Muscle of arm (tissue), 14 donors: Measurements from ENCODE around the gene DHRS12. TPM values are rescaled to one million over a fixed set of nuclear protein-coding genes. Genes with fewer than 3 reads are reported as not detected.
A peak's percentile ranks its signal among the peaks of the same experiment; 100 is the strongest.

Source experiments
- DNase-seq: peaks from one replicate; pipeline ENCODE4 v3.0.0-alpha.2; 2013
- long read RNA-seq, 11 donors: transcript quantifications; one replicate each; lab custom pipeline, GENCODE V29; 2026
- polyA plus RNA-seq, 12 donors: library from polyadenylated mRNA; unstranded; fragments of 120-200 nt; gene quantifications; one replicate each; pipeline ENCODE4 v1.2.1, GENCODE V29; 2013; ENCODE audit not compliant: insufficient read length in 12 of 12

The DHRS12 gene
- 10 to 100 TPM in 9 of 12 donors, 1 to 10 TPM in 1, not detected in 2; 9.6 to 18.0 (median 14.5) TPM for polyA plus RNA-seq
- long read RNA-seq, donor 1, partial matches to known transcripts: 0 of 3 reads
- long read RNA-seq, donor 1, other reads (novel, unspliced or antisense): 0 of 3 reads
- long read RNA-seq, donor 2, partial matches to known transcripts: 0 of 3 reads
- long read RNA-seq, donor 2, other reads (novel, unspliced or antisense): 0 of 3 reads
- long read RNA-seq, donor 3: 0 reads
- long read RNA-seq, donor 4: 0 reads
- long read RNA-seq, donor 5, partial matches to known transcripts: 0 of 3 reads
- long read RNA-seq, donor 5, other reads (novel, unspliced or antisense): 0 of 3 reads
- long read RNA-seq, donor 6, partial matches to known transcripts: 0 of 1 reads
- long read RNA-seq, donor 6, other reads (novel, unspliced or antisense): 0 of 1 reads
- long read RNA-seq, donor 7: 0 reads
- long read RNA-seq, donor 8, partial matches to known transcripts: 0 of 2 reads
- long read RNA-seq, donor 8, other reads (novel, unspliced or antisense): 0 of 2 reads
- long read RNA-seq, donor 9: 0 reads
- long read RNA-seq, donor 10, partial matches to known transcripts: 0 of 1 reads
- long read RNA-seq, donor 10, other reads (novel, unspliced or antisense): 0 of 1 reads
- long read RNA-seq, donor 11, partial matches to known transcripts: 0 of 1 reads
- long read RNA-seq, donor 11, other reads (novel, unspliced or antisense): 0 of 1 reads

- peak; percentile 86 for DNase-seq
Measured at GRCh38 chr13:51803422-51804294, at the start of gene DHRS12. DHRS12 (minus strand) TSS chr13:51804163; CDS start chr13:51799659, 4,504 bp downstream.

GRCh38 chr13:51849145-51850101 is 45.5 kb upstream of the DHRS12 start:
- no peak for DNase-seq

GRCh38 chr13:51848674-51849073 is 44.7 kb upstream of the DHRS12 start:
- DNase-seq: no peak

GRCh38 chr13:51846756-51847155 is 42.8 kb upstream of the DHRS12 start:
- no peak for DNase-seq

GRCh38 chr13:51845574-51846318 is 41.8 kb upstream of the DHRS12 start:
- DNase-seq: no peak

- no peak for DNase-seq
Measured at GRCh38 chr13:51844862-51845573, 41.1 kb upstream of the DHRS12 start, which contains the start of gene TMEM272. TMEM272 (minus strand) TSS chr13:51845177; CDS start chr13:51838530, 6,647 bp downstream.

- no peak for DNase-seq
Measured at GRCh38 chr13:51843529-51843928, 39.6 kb upstream of the DHRS12 start.

GRCh38 chr13:51841732-51842131 is 37.8 kb upstream of the DHRS12 start:
- no peak for DNase-seq

- DNase-seq: no peak
Measured at GRCh38 chr13:51840917-51841316, 37.0 kb upstream of the DHRS12 start.

GRCh38 chr13:51839711-51840540 is 36.0 kb upstream of the DHRS12 start:
- no peak for DNase-seq

- DNase-seq: no peak
Measured at GRCh38 chr13:51838240-51838846, 34.4 kb upstream of the DHRS12 start.

GRCh38 chr13:51837016-51837415 is 33.1 kb upstream of the DHRS12 start:
- DNase-seq: no peak

- no peak for DNase-seq
Measured at GRCh38 chr13:51834581-51835171, 30.7 kb upstream of the DHRS12 start.

- no peak for DNase-seq
Measured at GRCh38 chr13:51833980-51834379, 30.0 kb upstream of the DHRS12 start.

GRCh38 chr13:51832471-51833152 is 28.6 kb upstream of the DHRS12 start:
- no peak for DNase-seq

- no peak for DNase-seq
Measured at GRCh38 chr13:51831519-51831918, 27.6 kb upstream of the DHRS12 start.

GRCh38 chr13:51829568-51829899 is 25.6 kb upstream of the DHRS12 start:
- DNase-seq: no peak
